SJCRH30 (cell line): ENCODE results near the gene FSD2. TPM values are rescaled to one million over a fixed set of nuclear protein-coding genes. Genes with fewer than 3 reads are reported as not detected.
"Not testable (repeated sequence)": the region's sequence is repeated elsewhere in the genome, so short reads cannot be mapped to it uniquely, and the experiment has no call there.

Experiments
- DNase-seq, 2 experiments: peaks; one replicate each; pipeline ENCODE4 v3.0.0-alpha.2; 2015 to 2020
- H3K27ac ChIP-seq: fragments of 250-450 bp; sonication (Bioruptor Pico); 2 replicates; pipeline ENCODE4 v1.5.1; 2020; ENCODE audit warnings: mild to moderate bottlenecking, moderate library complexity
- H3K27me3 ChIP-seq: fragments of 250-450 bp; sonication (Bioruptor Pico); 2 replicates; pipeline ENCODE4 v1.5.1; 2020; ENCODE audit warnings: mild to moderate bottlenecking, moderate library complexity
- H3K36me3 ChIP-seq: fragments of 250-450 bp; sonication (Bioruptor Pico); 2 replicates; pipeline ENCODE4 v1.5.1; 2020; ENCODE audit warnings: mild to moderate bottlenecking, moderate library complexity
- H3K4me1 ChIP-seq: fragments of 250-450 bp; sonication (Bioruptor Pico); 2 replicates; pipeline ENCODE4 v1.5.1; 2020; ENCODE audit warnings: mild to moderate bottlenecking, moderate library complexity
- H3K4me3 ChIP-seq: fragments of 250-450 bp; sonication (Bioruptor Pico); 2 replicates; pipeline ENCODE4 v1.5.1; 2020; ENCODE audit warnings: mild to moderate bottlenecking, moderate library complexity
- H3K9me3 ChIP-seq: fragments of 250-450 bp; sonication (Bioruptor Pico); replicated peaks from 2 replicates; pipeline ENCODE4 v1.5.1; 2020; ENCODE audit warnings: mild to moderate bottlenecking, moderate library complexity
- total RNA-seq: library from RNA; depleted of rRNA; stranded (reverse); fragments of >200 nt; shearing (Covaris generic); gene quantifications from 2 replicates; pipeline ENCODE4 v1.2.3, GENCODE V29; 2014

The FSD2 gene
- total RNA-seq, 1 experiment from 2014 or later, result 0.06 TPM

GRCh38 chr15:82838096-82838735 is 32.3 kb upstream of the FSD2 start:
- H3K27me3 ChIP-seq, result no peaks in the 10 kb centered on the region
- H3K4me3 ChIP-seq, result no peak overlapping the region
- no peaks in the 10 kb centered on the region for H3K9me3 ChIP-seq
- H3K4me1 ChIP-seq, result peaks cover under 1% of the 10 kb centered on the region; the same call in 1 of the 2 replicates
- H3K27ac ChIP-seq, result no peak overlapping the region
- peaks cover 9% of the 10 kb centered on the region for H3K36me3 ChIP-seq
- no peak for DNase-seq

GRCh38 chr15:82835391-82835917 is 29.6 kb upstream of the FSD2 start:
- no peaks in the 10 kb centered on the region for H3K9me3 ChIP-seq
- H3K27ac ChIP-seq, result no peak overlapping the region
- H3K4me1 ChIP-seq, result peaks cover 16% of the 10 kb centered on the region
- DNase-seq, result no peak
- H3K36me3 ChIP-seq, result peaks cover 21% of the 10 kb centered on the region
- no peaks in the 10 kb centered on the region for H3K27me3 ChIP-seq
- H3K4me3 ChIP-seq, result no peak overlapping the region

- Histone ChIP-seq H3K9me3 (no peaks in the 10 kb centered on the region), H3K4me1 (peaks cover 16% of the 10 kb centered on the region), H3K36me3 (peaks cover 24% of the 10 kb centered on the region), H3K4me3 (no peak overlapping the region), H3K27ac (peak overlapping the region; percentile 80), H3K27me3 (no peaks in the 10 kb centered on the region)
- DNase-seq, result no peak
Observed at GRCh38 chr15:82833362-82833682, 27.5 kb upstream of the FSD2 start.

GRCh38 chr15:82832601-82833361 is 26.9 kb upstream of the FSD2 start:
- Histone ChIP-seq H3K27me3 (no peaks in the 10 kb centered on the region), H3K36me3 (peaks cover 27% of the 10 kb centered on the region), H3K27ac (peak overlapping the region; percentile 80), H3K4me1 (peaks cover 16% of the 10 kb centered on the region), H3K9me3 (no peaks in the 10 kb centered on the region), H3K4me3 (no peak overlapping the region)
- DNase-seq, result peak; percentile 21 to 58

- H3K4me1 ChIP-seq, result peaks cover 16% of the 10 kb centered on the region
- H3K27ac ChIP-seq, result peak overlapping the region; percentile 80
- H3K4me3 ChIP-seq, result no peak overlapping the region
- no peak for DNase-seq
- no peaks in the 10 kb centered on the region for H3K9me3 ChIP-seq
- no peaks in the 10 kb centered on the region for H3K27me3 ChIP-seq
- peaks cover 30% of the 10 kb centered on the region for H3K36me3 ChIP-seq
Observed at GRCh38 chr15:82831894-82832600, 26.2 kb upstream of the FSD2 start.

- Histone ChIP-seq H3K4me3 (no peak overlapping the region), H3K4me1 (peaks cover 16% of the 10 kb centered on the region), H3K9me3 (no peaks in the 10 kb centered on the region), H3K36me3 (peaks cover 35% of the 10 kb centered on the region), H3K27me3 (no peaks in the 10 kb centered on the region), H3K27ac (no peak overlapping the region)
- no peak for DNase-seq
Observed at GRCh38 chr15:82830427-82831173, 24.7 kb upstream of the FSD2 start.

GRCh38 chr15:82829234-82829633 is 23.4 kb upstream of the FSD2 start:
- no peaks in the 10 kb centered on the region for H3K9me3 ChIP-seq

GRCh38 chr15:82828075-82828474 is 22.2 kb upstream of the FSD2 start:
- Histone ChIP-seq H3K27me3 (no peaks in the 10 kb centered on the region), H3K4me1 (peaks cover 14% of the 10 kb centered on the region), H3K27ac (no peak overlapping the region), H3K36me3 (peaks cover 35% of the 10 kb centered on the region), H3K4me3 (no peak overlapping the region), H3K9me3 (no peaks in the 10 kb centered on the region)
- DNase-seq, result no peak

More at GRCh38 chr15:82829234-82829633, 23.4 kb upstream of the FSD2 start:
- H3K4me3 ChIP-seq, result no peak overlapping the region
- no peaks in the 10 kb centered on the region for H3K27me3 ChIP-seq
- peaks cover 16% of the 10 kb centered on the region for H3K4me1 ChIP-seq
- DNase-seq, result no peak
- no peak overlapping the region for H3K27ac ChIP-seq
- H3K36me3 ChIP-seq, result peaks cover 40% of the 10 kb centered on the region

- H3K4me3 ChIP-seq, result no peak overlapping the region
- H3K4me1 ChIP-seq, result no peaks in the 10 kb centered on the region
- no peaks in the 10 kb centered on the region for H3K27me3 ChIP-seq
- no peak overlapping the region for H3K27ac ChIP-seq
- peaks cover 36% of the 10 kb centered on the region for H3K36me3 ChIP-seq
- H3K9me3 ChIP-seq, result no peaks in the 10 kb centered on the region
- DNase-seq, result no peak
Observed at GRCh38 chr15:82823049-82823448, 17.2 kb upstream of the FSD2 start.

- not testable (repeated sequence) for H3K9me3 ChIP-seq, H3K27me3 ChIP-seq, H3K4me3 ChIP-seq, H3K27ac ChIP-seq, H3K4me1 ChIP-seq, DNase-seq
- peaks cover 37% of the 10 kb centered on the region for H3K36me3 ChIP-seq
Observed at GRCh38 chr15:82821851-82822250, 16.0 kb upstream of the FSD2 start.

- DNase-seq, H3K27ac ChIP-seq, H3K4me1 ChIP-seq, H3K4me3 ChIP-seq, H3K9me3 ChIP-seq, H3K27me3 ChIP-seq: not testable (repeated sequence)
- H3K36me3 ChIP-seq, result peaks cover 35% of the 10 kb centered on the region
Observed at GRCh38 chr15:82821396-82821795, 15.5 kb upstream of the FSD2 start.

GRCh38 chr15:82820128-82820527 is 14.3 kb upstream of the FSD2 start:
- DNase-seq, result no peak

GRCh38 chr15:82812994-82813393 is 7.1 kb upstream of the FSD2 start:
- Histone ChIP-seq H3K4me1 (no peaks in the 10 kb centered on the region), H3K27me3 (no peaks in the 10 kb centered on the region), H3K9me3 (no peaks in the 10 kb centered on the region), H3K4me3 (no peak overlapping the region), H3K36me3 (peaks cover 7% of the 10 kb centered on the region; the same call in 1 of the 2 replicates), H3K27ac (no peak overlapping the region)
- no peak for DNase-seq

More at GRCh38 chr15:82820128-82820527, 14.3 kb upstream of the FSD2 start:
- Histone ChIP-seq H3K36me3 (peaks cover 30% of the 10 kb centered on the region), H3K9me3 (no peaks in the 10 kb centered on the region), H3K4me1 (no peaks in the 10 kb centered on the region), H3K27ac (no peak overlapping the region), H3K27me3 (no peaks in the 10 kb centered on the region), H3K4me3 (no peak overlapping the region)

GRCh38 chr15:82810890-82811426 is 5.1 kb upstream of the FSD2 start:
- H3K4me3 ChIP-seq, result peak overlapping the region; percentile 88
- H3K27ac ChIP-seq, result no peak overlapping the region
- peak in 1 of 2 experiments; percentile 12 for DNase-seq
- peaks cover 3% of the 10 kb centered on the region; the same call in 1 of the 2 replicates for H3K36me3 ChIP-seq
- no peaks in the 10 kb centered on the region for H3K27me3 ChIP-seq
- no peaks in the 10 kb centered on the region for H3K9me3 ChIP-seq
- no peaks in the 10 kb centered on the region for H3K4me1 ChIP-seq
